ENCODE data around the gene SLC26A11. TPM values are rescaled to one million over a fixed set of nuclear protein-coding genes. Genes with fewer than 3 reads are reported as not detected.

Gene SLC26A11
- total and polyA plus RNA-seq, 8 donors, result 2.3 to 93.3 (median 7.9) TPM

DNA sequence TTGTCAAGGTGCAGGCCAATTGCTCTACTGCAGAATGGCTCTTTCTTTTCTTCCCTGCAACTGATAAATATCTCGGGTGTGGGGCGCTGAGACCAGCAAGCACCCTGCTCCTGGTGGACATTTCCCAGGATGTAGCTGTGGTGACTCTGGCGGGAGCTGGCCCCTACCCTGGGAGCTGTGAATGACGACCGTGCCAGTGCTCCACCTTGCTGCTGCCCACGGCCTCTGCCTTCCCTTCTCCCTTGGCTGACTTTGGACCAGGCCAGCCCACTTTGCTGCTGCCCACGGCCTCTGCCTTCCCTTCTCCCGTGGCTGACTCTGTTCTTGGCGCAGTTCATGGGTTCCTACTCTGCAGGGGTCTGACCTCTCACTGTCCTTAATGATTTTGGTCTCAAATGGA, 34.3 kb upstream of the SLC26A11 start:
- Histone ChIP-seq H3K4me1 (peaks cover 11 to 16% (median 13%) of the 10 kb centered on the region in 4 donors), H3K27ac (no peak overlapping the region), H3K9me3 (no peaks in the 10 kb centered on the region), H3K36me3 (no peaks in the 10 kb centered on the region), H3K4me3 (no peak overlapping the region), H3K27me3 (peaks cover 0 to 9% (median 0%) of the 10 kb centered on the region in 3 donors)
- no peak for DNase-seq
- TF ChIP-seq POLR2A (IDR thresholded peaks at IDR 0.05) (no peak), POLR2AphosphoS5 (IDR thresholded peaks at IDR 0.05) (no peak), EP300 (IDR thresholded peaks at IDR 0.05) (no peak)
- TF ChIP-seq, protein P1, sequence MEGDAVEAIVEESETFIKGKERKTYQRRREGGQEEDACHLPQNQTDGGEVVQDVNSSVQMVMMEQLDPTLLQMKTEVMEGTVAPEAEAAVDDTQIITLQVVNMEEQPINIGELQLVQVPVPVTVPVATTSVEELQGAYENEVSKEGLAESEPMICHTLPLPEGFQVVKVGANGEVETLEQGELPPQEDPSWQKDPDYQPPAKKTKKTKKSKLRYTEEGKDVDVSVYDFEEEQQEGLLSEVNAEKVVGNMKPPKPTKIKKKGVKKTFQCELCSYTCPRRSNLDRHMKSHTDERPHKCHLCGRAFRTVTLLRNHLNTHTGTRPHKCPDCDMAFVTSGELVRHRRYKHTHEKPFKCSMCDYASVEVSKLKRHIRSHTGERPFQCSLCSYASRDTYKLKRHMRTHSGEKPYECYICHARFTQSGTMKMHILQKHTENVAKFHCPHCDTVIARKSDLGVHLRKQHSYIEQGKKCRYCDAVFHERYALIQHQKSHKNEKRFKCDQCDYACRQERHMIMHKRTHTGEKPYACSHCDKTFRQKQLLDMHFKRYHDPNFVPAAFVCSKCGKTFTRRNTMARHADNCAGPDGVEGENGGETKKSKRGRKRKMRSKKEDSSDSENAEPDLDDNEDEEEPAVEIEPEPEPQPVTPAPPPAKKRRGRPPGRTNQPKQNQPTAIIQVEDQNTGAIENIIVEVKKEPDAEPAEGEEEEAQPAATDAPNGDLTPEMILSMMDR (IDR thresholded peaks at IDR 0.05), result no peak
- intact Hi-C loops (cut with DNase I; ENCODE audit: low total_unique reads), result no loop called here
- WGBS, 5 donors, result 79 to 92% (median 84%) methylated on average over 9 of the region's 9 CpGs

DNA sequence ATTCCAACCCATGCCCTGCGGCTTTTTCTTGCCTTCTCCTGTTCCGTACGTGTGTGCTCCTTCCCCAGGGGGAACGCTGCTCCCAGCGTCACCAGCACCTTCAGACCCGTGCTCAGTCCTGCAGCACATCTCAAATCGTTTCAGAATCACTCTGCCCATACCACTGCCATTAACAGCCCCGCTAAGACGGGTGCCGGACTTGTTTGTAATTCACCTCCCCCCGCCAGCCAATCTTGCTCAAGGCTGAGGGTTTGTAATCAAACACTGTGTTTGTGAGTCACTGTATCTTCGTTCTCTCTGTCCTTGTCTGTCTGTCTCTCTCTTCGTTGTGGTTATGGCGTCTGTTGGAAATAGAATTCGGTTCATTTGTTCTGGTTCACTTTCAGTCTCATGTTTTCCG, 33.1 kb upstream of the SLC26A11 start:
- H3K9me3 ChIP-seq, result no peaks in the 10 kb centered on the region
- no peaks in the 10 kb centered on the region for H3K36me3 ChIP-seq
- intact Hi-C loops (cut with DNase I; ENCODE audit: low total_unique reads), result no loop called here
- peaks cover 11 to 16% (median 13%) of the 10 kb centered on the region in 4 donors for H3K4me1 ChIP-seq
- TF ChIP-seq EP300 (IDR thresholded peaks at IDR 0.05) (no peak), POLR2A (IDR thresholded peaks at IDR 0.05) (no peak)
- TF ChIP-seq, protein P1 (IDR thresholded peaks at IDR 0.05), result no peak
- H3K27ac ChIP-seq, result peak overlapping the region in 4 of 5 donors; percentile 49 to 72 (median 66)
- H3K4me3 ChIP-seq, result peak overlapping the region; percentile 14 to 36 (median 30)
- DNase-seq, result no peak
- H3K27me3 ChIP-seq, result peaks cover 0 to 11% (median 0%) of the 10 kb centered on the region in 3 donors
- 47 to 57% (median 48%) methylated on average over 16 of the region's 16 CpGs for WGBS, 5 donors

DNA sequence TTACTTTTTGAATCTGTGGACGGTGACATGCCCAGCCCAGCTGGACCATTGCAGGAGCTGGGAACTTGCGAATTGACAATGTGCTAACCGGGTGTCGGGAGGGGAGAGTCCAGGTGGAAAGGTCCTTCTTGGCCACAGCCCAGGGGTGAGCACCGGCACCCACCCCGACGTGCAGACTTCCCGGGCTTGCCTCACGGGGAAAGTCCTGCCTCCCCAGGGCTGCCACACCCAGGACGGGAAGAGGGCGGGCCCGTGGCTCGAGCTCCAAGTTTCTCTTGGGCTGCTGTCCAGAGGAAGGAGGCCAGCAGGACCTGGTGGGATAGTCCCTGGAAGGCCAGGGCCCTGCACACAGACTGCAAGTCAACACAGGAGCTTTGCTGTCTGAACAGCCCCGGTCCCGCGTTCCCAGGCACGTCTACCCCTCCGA, 32.7 kb upstream of the SLC26A11 start:
- Histone ChIP-seq H3K27ac (peak overlapping the region in 4 of 5 donors; percentile 49 to 72 (median 66)), H3K4me1 (peaks cover 11 to 16% (median 13%) of the 10 kb centered on the region in 4 donors), H3K36me3 (no peaks in the 10 kb centered on the region), H3K9me3 (no peaks in the 10 kb centered on the region), H3K27me3 (peaks cover 0 to 16% (median 0%) of the 10 kb centered on the region in 3 donors), H3K4me3 (peak overlapping the region; percentile 14 to 36 (median 30))
- peak; percentile 58 to 79 for DNase-seq
- intact Hi-C loops (cut with DNase I; ENCODE audit: low total_unique reads), result no loop called here
- 16 to 40% (median 24%) methylated on average over 14 to 18 of the region's 18 CpGs for WGBS, 5 donors
- TF ChIP-seq EP300 (IDR thresholded peaks at IDR 0.05), result no peak
- TF ChIP-seq, protein P1 (IDR thresholded peaks at IDR 0.05), result no peak
- TF ChIP-seq POLR2AphosphoS5 (IDR thresholded peaks at IDR 0.05), result peak in 2 of 3 donors; percentile 16 to 36

DNA sequence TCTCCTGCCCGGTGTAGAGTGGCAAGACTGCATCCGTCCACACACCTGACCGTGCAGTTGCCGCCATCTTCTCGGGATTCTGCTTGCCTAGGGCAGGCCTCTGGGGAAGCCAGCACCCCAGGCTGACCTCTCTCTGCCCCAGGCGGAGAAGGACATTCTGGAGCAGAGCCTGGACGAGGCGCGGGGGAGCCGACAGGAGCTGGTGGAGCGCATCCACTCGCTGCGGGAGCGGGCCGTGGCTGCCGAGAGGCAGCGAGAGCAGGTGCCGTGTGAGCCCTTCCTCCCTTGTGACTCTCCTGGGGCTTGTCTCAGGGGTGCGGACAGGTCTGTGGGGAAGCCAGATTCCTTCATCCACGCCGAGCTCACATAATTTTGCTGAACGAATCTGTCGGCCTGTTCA, 30.6 kb upstream of the SLC26A11 start:
- WGBS, 5 donors, result 89 to 93% (median 93%) methylated on average over 23 of the region's 23 CpGs
- Histone ChIP-seq H3K4me1 (peaks cover 11 to 16% (median 13%) of the 10 kb centered on the region in 4 donors), H3K27me3 (peaks cover 0 to 33% (median 0%) of the 10 kb centered on the region in 3 donors), H3K9me3 (no peaks in the 10 kb centered on the region), H3K4me3 (no peak overlapping the region), H3K27ac (no peak overlapping the region), H3K36me3 (no peaks in the 10 kb centered on the region)
- no peak for DNase-seq
- TF ChIP-seq EP300 (IDR thresholded peaks at IDR 0.05) (no peak), POLR2AphosphoS5 (IDR thresholded peaks at IDR 0.05) (no peak), POLR2A (IDR thresholded peaks at IDR 0.05) (no peak)
- TF ChIP-seq, protein P1 (IDR thresholded peaks at IDR 0.05), result no peak
- intact Hi-C loops (cut with DNase I; ENCODE audit: low total_unique reads), result no loop called here

Data from stomach (tissue), 9 donors.